Loucy (cell line): ENCODE results near the gene IMP3.

Experiments
- H2AFZ ChIP-seq: fragments of 200-600 bp; sonication (generic); 2 replicates; pipeline ENCODE4 v1.6.0; 2016; ENCODE audit warnings: antibody characterized with exemption, mild to moderate bottlenecking, low read length, moderate library complexity
- H3F3A ChIP-seq: fragments of 200-600 bp; 2 replicates; pipeline ENCODE4 v1.6.0; 2016; ENCODE audit warnings: antibody characterized with exemption, low read depth, mild to moderate bottlenecking
- H3K27me3 ChIP-seq: fragments of 200-600 bp; sonication (generic); 2 replicates; pipeline ENCODE4 v1.6.1; 2014; ENCODE audit warnings: low read length, mild to moderate bottlenecking; ENCODE audit not compliant: insufficient read depth, poor library complexity, severe bottlenecking
- H3K36me3 ChIP-seq: fragments of 200-600 bp; sonication (generic); 2 replicates; pipeline ENCODE4 v1.6.1; 2016; ENCODE audit warnings: low read length; ENCODE audit not compliant: insufficient read depth
- H3K4me1 ChIP-seq: fragments of 200-600 bp; sonication (generic); 2 replicates; pipeline ENCODE4 v1.5.1; 2014; ENCODE audit warnings: low read length, mild to moderate bottlenecking; ENCODE audit not compliant: insufficient read depth, poor library complexity, severe bottlenecking
- H3K4me2 ChIP-seq: fragments of 200-600 bp; sonication (generic); 2 replicates; pipeline ENCODE4 v1.6.0; 2014; ENCODE audit warnings: antibody characterized with exemption, low read length, low read depth, mild to moderate bottlenecking; ENCODE audit not compliant: poor library complexity, severe bottlenecking
- H3K4me3 ChIP-seq: fragments of 200-600 bp; sonication (generic); 2 replicates; pipeline ENCODE4 v1.5.1; 2014; ENCODE audit warnings: low read length, mild to moderate bottlenecking, mixed read lengths; ENCODE audit not compliant: poor library complexity, severe bottlenecking
- H3K79me2 ChIP-seq: fragments of 200-600 bp; sonication (generic); 2 replicates; pipeline ENCODE4 v1.6.1; 2014; ENCODE audit warnings: low read length; ENCODE audit not compliant: insufficient read depth
- H3K9ac ChIP-seq: fragments of 200-600 bp; sonication (generic); 2 replicates; pipeline ENCODE4 v1.6.0; 2014; ENCODE audit warnings: mild to moderate bottlenecking, low read depth, low read length, moderate library complexity; ENCODE audit not compliant: poor library complexity, severe bottlenecking
- H3K9me2 ChIP-seq: fragments of 200-600 bp; sonication (generic); replicated peaks from 2 replicates; pipeline ENCODE4 v1.6.1; 2016; ENCODE audit warnings: low read depth, low read length, mixed read lengths
- H3K9me3 ChIP-seq: fragments of 200-600 bp; sonication (generic); 2 replicates; pipeline ENCODE4 v1.6.1; 2014; ENCODE audit warnings: mild to moderate bottlenecking, antibody characterized with exemption, low read length, low read depth; ENCODE audit not compliant: insufficient read depth
- H4K20me1 ChIP-seq: fragments of 200-600 bp; sonication (generic); 2 replicates; pipeline ENCODE4 v1.6.0; 2014; ENCODE audit warnings: antibody characterized with exemption, low read length, mild to moderate bottlenecking; ENCODE audit not compliant: insufficient read depth, poor library complexity, severe bottlenecking
- EZH2phosphoT487 ChIP-seq: fragments of 200-600 bp; IDR thresholded peaks from 2 replicates; pipeline ENCODE4 v1.6.1; 2018; ENCODE audit warnings: antibody characterized with exemption, mild to moderate bottlenecking, moderate library complexity, borderline replicate concordance
- TF ChIP-seq, protein P1 (sequence below): fragments of 200-600 bp; sonication (generic); conservative IDR thresholded peaks from 2 replicates; pipeline ENCODE4 v1.5.1; 2014; ENCODE audit warnings: mild to moderate bottlenecking, antibody characterized with exemption, low read length

IMP3 gene

DNA sequence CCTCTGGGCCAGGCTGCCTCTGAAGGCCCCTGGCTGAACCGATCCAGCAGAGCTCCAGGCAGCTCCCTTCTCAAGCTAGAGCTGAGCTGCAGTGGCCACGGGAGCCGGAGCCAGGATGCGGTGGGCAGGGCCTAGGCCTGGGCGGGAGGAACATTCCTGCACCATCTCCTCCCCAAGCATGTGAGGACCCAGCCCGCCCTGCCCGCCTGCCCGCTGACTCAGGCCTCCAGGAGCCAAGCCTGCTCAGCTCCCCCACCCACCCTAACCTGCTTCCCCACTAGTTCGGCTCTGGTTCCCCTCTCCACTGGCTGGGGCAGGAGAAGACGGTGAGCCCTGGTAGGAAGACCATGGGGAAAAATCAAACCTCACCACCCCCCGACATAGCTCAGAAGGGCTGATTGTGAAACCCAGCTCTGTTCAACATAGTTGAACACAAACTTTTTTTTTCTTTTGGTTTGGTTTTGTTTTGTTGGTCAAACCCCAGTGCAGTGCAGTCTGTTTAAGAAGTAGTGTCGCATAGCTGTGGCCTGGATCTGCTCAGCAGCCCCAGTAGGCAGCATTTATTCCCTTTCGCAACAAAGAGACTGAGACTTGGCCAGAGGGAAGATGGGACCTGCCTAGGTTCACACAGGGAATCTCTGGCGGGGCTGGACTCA, 21.2 kb upstream of the IMP3 start:
- H3K4me2 ChIP-seq = no peak overlapping the region
- no peaks in the 10 kb centered on the region for H3K36me3 ChIP-seq
- no peaks in the 10 kb centered on the region for H3K9me3 ChIP-seq
- H3K27me3 ChIP-seq = no peaks in the 10 kb centered on the region
- no peaks in the 10 kb centered on the region for H3K79me2 ChIP-seq
- H3K4me3 ChIP-seq = no peak overlapping the region
- no peaks in the 10 kb centered on the region for H3K4me1 ChIP-seq
- no peaks in the 10 kb centered on the region for H4K20me1 ChIP-seq
- H3K9me2 ChIP-seq = no peaks in the 10 kb centered on the region
- no peaks in the 10 kb centered on the region for H3F3A ChIP-seq
- no peak overlapping the region for H2AFZ ChIP-seq
- H3K9ac ChIP-seq = no peak overlapping the region
- TF ChIP-seq, protein P1, sequence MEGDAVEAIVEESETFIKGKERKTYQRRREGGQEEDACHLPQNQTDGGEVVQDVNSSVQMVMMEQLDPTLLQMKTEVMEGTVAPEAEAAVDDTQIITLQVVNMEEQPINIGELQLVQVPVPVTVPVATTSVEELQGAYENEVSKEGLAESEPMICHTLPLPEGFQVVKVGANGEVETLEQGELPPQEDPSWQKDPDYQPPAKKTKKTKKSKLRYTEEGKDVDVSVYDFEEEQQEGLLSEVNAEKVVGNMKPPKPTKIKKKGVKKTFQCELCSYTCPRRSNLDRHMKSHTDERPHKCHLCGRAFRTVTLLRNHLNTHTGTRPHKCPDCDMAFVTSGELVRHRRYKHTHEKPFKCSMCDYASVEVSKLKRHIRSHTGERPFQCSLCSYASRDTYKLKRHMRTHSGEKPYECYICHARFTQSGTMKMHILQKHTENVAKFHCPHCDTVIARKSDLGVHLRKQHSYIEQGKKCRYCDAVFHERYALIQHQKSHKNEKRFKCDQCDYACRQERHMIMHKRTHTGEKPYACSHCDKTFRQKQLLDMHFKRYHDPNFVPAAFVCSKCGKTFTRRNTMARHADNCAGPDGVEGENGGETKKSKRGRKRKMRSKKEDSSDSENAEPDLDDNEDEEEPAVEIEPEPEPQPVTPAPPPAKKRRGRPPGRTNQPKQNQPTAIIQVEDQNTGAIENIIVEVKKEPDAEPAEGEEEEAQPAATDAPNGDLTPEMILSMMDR = no peak
- no peak for TF ChIP-seq EZH2phosphoT487

DNA sequence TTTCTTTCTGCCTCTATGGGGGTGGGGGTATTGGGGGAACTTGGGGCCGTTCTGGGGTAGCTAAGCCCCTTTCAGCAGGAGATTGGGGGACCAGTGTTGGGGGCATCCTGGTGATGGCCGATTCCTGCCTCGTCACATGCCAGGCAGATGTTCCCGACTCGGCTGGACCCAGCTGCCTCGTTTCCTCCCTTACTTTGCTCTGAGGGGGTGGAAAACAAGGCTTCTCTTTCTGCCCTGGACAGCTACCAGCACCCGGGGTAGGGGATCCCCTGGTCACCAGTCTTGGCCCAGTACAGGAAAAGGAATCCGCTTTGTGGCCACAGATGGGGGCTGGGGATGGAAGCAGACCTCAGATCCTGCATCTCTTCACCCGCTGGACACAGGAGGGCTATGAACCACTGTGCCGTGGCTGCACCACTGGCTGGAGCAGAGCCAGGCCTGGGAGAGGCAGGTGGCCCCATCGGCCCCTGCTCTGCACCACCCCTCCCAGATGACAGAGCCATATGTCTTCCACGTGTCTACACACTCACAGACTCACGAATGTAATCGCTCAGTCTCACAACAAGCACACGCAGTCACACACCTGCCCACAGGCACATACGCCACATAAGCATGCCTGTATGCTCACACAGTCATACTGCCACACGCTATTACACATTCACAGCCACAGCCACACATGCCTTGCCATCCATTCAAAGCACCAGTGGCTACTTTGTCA, 20.1 kb upstream of the IMP3 start:
- Histone ChIP-seq H3K36me3 (no peaks in the 10 kb centered on the region), H2AFZ (no peak overlapping the region), H3K4me3 (no peak overlapping the region), H3K4me2 (no peak overlapping the region), H3K27me3 (no peaks in the 10 kb centered on the region), H3K9me3 (no peaks in the 10 kb centered on the region), H3K9ac (no peak overlapping the region), H4K20me1 (no peaks in the 10 kb centered on the region), H3K4me1 (peaks cover under 1% of the 10 kb centered on the region), H3K79me2 (no peaks in the 10 kb centered on the region), H3F3A (no peaks in the 10 kb centered on the region), H3K9me2 (no peaks in the 10 kb centered on the region)
- no peak for TF ChIP-seq EZH2phosphoT487
- TF ChIP-seq, protein P1 = no peak

DNA sequence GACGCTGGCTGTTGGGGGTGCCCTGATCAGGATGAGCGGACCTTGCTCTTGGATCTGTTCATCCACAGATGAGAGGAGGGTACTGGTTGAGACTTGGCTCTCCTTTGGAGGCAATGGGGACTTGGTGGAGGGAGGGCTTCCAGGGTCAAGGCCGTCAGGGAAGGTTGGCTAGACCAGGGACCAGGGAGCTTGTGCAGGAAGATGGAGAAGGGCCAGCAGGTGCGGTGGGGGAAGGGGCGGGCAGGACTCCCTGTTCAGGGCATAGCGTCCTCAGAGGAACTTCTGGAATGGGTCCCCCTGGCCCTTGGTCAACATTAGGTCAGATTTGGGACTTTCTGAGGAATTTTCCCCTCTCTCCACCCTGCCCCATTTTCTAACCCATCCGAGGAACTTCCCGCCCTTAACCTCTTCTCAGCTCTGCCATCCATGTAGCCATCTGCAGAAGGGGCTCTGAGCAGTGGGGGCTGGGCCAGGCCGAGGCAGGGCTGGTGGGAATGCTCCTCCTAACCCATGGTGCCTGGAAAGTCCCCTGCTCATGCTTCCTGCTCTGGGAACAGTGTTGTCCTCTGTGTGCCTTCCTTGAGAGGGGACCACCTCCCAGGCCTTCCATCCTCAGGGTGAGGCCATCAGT, 19.2 kb upstream of the IMP3 start:
- no peaks in the 10 kb centered on the region for H3F3A ChIP-seq
- no peak overlapping the region for H3K4me2 ChIP-seq
- peaks cover 6% of the 10 kb centered on the region for H3K4me1 ChIP-seq
- no peaks in the 10 kb centered on the region for H3K36me3 ChIP-seq
- H3K9me2 ChIP-seq = no peaks in the 10 kb centered on the region
- H3K79me2 ChIP-seq = no peaks in the 10 kb centered on the region
- no peaks in the 10 kb centered on the region for H3K9me3 ChIP-seq
- H4K20me1 ChIP-seq = no peaks in the 10 kb centered on the region
- TF ChIP-seq EZH2phosphoT487 = no peak
- TF ChIP-seq, protein P1 = no peak
- no peaks in the 10 kb centered on the region for H3K27me3 ChIP-seq
- no peak overlapping the region for H2AFZ ChIP-seq
- no peak overlapping the region for H3K4me3 ChIP-seq
- no peak overlapping the region for H3K9ac ChIP-seq
